AG09309 (cell line): ENCODE data around the gene SEMA5A.

Experiments used
- DNase-seq: peaks from one replicate; pipeline ENCODE4 v3.0.0-alpha.2; 2010; ENCODE audit warnings: low read depth
- H3K4me3 ChIP-seq: 2 replicates; pipeline ENCODE4 v1.5.1; 2011; ENCODE audit warnings: mild to moderate bottlenecking, low read depth, low read length, moderate library complexity; ENCODE audit not compliant: control insufficient read depth
- CTCF ChIP-seq: IDR thresholded peaks from 2 replicates; pipeline ENCODE4 v1.5.1; 2011; ENCODE audit warnings: mild to moderate bottlenecking, low read depth, low read length, inconsistent platforms; ENCODE audit not compliant: insufficient read depth, control insufficient read depth; ENCODE audit errors: missing control alignments

Gene SEMA5A

GRCh38 chr5:9056046-9056445 lies 489.8 kb downstream of the SEMA5A start:
- no peak for DNase-seq
- TF ChIP-seq CTCF = no peak
- H3K4me3 ChIP-seq = no peak overlapping the region

- no peak for DNase-seq
- no peak for TF ChIP-seq CTCF
- no peak overlapping the region for H3K4me3 ChIP-seq
Observed at GRCh38 chr5:9054821-9055589, 490.9 kb downstream of the SEMA5A start.

- DNase-seq = no peak
- no peak for TF ChIP-seq CTCF
- H3K4me3 ChIP-seq = no peak overlapping the region
Observed at GRCh38 chr5:9054322-9054721, 491.6 kb downstream of the SEMA5A start.

- no peak for TF ChIP-seq CTCF
- no peak for DNase-seq
- no peak overlapping the region for H3K4me3 ChIP-seq
Observed at GRCh38 chr5:9052421-9052820, 493.5 kb downstream of the SEMA5A start.

GRCh38 chr5:9051779-9052178 lies 494.1 kb downstream of the SEMA5A start:
- TF ChIP-seq CTCF = no peak
- no peak for DNase-seq
- H3K4me3 ChIP-seq = no peak overlapping the region

- no peak for DNase-seq
- no peak overlapping the region for H3K4me3 ChIP-seq
- no peak for TF ChIP-seq CTCF
Observed at GRCh38 chr5:9047932-9048331, 497.9 kb downstream of the SEMA5A start.
